Eye (tissue), 1 donor: ENCODE results near the gene B3GNT3.
"Not testable (repeated sequence)": the region's sequence is repeated elsewhere in the genome, so short reads cannot be mapped to it uniquely, and the experiment has no call there.

Source experiments
- DNase-seq: peaks from one replicate; pipeline ENCODE4 v3.0.0-alpha.2; 2015

B3GNT3 gene

DNA sequence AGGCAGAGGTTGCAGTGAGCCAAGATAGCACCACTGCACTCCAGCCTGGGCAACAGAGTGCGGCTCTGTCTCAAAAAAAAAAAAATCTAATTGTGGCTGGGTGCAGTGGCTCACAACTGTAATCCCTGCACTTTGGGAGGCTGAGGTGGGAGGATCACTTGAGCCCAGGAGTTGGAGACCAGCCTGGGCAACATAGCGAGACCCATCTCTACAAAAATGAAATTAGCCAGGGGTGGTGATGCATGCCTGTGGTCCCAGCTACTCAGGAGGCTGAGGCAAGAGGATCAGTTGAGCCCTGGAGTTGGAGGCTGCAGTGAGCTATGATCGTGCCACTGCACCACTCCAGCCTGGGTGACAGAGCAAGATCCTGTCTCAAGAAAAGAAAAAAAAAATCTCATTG is 3.7 kb downstream of the B3GNT3 start:
- DNase-seq, result not testable (repeated sequence)

GRCh38 chr19:17802137-17802858 is 7.4 kb downstream of the B3GNT3 start:
- DNase-seq, result no peak

DNA sequence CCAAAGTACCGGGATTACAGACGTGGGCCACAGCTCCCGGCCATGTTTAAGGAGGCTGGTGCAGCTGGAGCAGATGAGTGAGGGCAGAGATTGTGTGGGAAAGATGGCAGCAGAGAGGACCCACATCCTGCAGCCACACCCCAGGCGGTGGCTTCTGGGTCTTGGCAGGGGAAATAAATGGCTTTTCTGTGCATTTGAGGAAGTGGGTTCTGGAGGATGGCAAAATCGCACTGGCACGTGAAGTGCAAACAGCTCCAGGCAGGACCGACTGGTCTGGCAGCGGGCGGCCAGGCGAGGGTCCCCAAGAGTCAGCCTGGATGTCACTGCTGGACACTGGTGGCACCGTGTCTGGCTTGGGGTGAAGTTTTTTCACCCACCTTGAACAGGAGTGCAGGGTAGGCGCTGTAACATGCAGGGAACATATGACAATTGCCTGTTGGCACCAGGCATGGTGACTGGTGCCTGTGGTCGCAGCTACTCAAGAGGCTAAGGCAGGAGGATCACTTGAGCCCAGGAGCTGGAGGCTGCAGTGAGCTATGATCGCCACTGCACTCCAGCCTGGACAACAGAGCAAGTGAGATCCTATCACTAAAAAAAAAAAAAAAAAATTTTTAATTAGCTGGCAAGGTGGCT is 8.4 kb downstream of the B3GNT3 start:
- no peak for DNase-seq

- DNase-seq, result no peak
Observed at GRCh38 chr19:17805427-17805826, 10.5 kb downstream of the B3GNT3 start.

- no peak for DNase-seq
Observed at GRCh38 chr19:17806945-17807344, 12.0 kb downstream of the B3GNT3 start.

GRCh38 chr19:17807731-17808316 is 12.9 kb downstream of the B3GNT3 start:
- DNase-seq, result no peak

DNA sequence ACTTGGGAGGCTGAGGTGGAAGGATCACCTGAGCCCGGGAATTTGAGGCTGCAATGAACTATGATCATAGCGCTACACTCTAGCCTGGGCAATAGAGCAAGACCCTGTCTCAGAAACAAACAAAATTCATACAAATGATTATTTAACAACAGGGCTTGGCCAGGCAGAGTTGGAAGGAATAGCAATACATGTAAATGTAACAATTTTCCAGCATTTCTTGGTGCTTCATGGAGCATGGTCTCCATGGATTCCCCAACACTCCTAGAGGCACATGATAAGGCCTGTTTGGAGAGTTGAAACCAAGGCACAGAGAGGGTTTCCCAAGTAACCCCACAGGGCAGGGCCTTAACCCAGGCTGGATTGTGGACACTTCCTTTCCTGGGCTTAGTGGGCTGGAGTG is 16.2 kb downstream of the B3GNT3 start:
- no peak for DNase-seq

- DNase-seq, result no peak
Observed at GRCh38 chr19:17811681-17812080, 16.7 kb downstream of the B3GNT3 start.

DNA sequence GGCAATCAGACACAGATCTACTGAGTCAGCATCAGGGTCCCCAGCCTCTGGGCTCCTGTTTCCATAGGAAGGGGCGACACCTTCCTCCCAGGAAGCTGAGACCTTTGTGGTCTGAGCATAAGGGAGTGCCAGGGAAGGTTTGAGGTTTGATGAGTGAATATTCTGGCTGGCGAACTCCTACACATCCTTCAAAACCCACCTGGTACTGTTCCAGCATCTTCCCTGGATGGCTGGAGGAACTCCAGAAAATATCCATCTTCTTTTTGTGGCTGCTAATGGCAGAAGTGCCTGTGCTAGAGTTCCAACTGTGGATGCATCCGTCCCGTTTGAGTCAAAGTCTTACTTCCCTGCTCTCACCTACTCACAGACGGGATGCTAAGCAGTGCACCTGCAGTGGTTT is 17.2 kb downstream of the B3GNT3 start:
- DNase-seq, result no peak

- DNase-seq, result no peak
Observed at GRCh38 chr19:17817668-17818363, 22.9 kb downstream of the B3GNT3 start.

- DNase-seq, result no peak
Observed at GRCh38 chr19:17821190-17821589, 26.3 kb downstream of the B3GNT3 start, which contains the start of gene INSL3. Gene INSL3 (minus strand): TSS chr19:17821519. CDS start chr19:17821506, 13 bp downstream.

GRCh38 chr19:17824339-17824738 is 29.4 kb downstream of the B3GNT3 start:
- no peak for DNase-seq

- no peak for DNase-seq
Observed at GRCh38 chr19:17826508-17827056, 31.6 kb downstream of the B3GNT3 start.

DNA sequence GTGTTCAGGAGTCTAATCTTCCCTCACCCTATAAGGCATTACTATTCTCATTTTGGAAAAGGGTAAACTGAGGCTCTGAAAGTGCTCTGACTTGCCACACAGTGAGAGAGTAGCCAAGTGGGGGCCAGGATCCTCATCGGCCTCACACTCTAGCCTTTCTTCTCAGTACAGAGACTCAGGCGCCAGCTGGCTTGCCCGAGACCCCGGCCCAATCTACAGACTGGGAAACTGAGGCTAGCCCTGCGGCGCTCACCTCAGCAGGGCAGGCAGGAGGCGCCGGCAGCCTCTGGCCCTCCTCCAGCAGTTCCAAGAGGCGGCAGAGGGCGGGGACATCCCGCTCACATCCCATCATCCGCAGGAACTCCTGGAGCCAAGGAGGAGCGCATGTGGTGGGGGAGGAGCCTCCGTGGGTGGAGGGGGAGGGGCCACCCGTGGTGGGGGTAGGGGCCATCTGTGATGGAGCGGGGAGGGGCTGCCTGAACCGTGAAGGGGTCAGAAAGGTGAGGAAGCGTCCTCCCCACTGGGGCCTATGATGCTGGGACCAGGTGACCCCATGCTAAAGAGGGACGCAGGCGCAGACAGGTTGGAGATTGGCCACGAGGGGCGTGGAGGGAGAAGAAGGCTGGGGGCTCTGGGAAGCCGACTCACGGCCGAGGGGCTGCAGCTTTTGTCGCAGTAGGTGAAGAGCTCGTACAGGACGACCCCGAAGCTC is 35.1 kb downstream of the B3GNT3 start:
- DNase-seq, result no peak

DNA sequence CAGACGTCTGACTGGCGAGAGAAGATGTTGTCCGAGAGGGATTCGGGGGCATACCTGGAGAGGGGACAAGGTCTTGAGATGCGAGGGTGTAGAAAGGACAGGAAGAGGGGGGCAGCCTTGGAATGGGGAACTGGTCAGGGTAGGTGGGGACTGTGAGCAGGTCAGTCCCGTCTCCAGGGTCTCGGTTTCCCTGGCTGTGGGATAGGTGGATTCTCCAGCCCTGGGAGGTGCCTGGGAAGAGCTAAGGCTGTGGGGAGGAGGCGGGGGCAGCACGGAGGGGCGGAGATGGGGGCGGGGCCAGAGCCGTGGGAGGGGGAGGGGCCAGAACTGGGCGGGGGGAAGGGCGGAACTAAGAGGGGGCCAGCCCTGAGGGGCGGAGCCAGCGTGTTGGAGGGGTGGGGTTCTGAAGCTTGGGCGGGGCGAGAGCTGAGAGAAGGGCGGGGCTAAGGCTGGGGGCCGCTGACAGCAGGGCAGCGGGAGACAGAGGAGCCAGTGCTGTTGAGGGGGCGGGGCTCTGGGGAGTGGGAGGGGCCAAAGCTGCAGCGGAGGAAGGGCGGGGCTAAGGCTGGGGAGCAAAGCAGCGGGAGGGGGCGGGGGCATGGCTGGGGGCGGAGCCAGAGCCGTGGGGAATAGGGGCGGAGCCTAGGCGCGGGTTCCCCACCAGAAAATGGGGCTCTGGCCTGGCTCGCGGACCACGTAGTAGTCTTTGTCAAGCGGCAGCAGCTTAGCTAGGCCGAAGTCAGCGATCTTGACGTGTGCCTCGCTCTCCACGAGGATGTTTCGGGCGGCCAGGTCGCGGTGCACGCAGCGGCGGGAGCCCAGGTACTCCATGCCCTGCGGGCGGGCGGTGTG is 35.9 kb downstream of the B3GNT3 start:
- DNase-seq, result peak; percentile 89

GRCh38 chr19:17831419-17831888 is 36.5 kb downstream of the B3GNT3 start:
- DNase-seq, result no peak

- DNase-seq, result no peak
Observed at GRCh38 chr19:17832443-17833208, 37.7 kb downstream of the B3GNT3 start.

DNA sequence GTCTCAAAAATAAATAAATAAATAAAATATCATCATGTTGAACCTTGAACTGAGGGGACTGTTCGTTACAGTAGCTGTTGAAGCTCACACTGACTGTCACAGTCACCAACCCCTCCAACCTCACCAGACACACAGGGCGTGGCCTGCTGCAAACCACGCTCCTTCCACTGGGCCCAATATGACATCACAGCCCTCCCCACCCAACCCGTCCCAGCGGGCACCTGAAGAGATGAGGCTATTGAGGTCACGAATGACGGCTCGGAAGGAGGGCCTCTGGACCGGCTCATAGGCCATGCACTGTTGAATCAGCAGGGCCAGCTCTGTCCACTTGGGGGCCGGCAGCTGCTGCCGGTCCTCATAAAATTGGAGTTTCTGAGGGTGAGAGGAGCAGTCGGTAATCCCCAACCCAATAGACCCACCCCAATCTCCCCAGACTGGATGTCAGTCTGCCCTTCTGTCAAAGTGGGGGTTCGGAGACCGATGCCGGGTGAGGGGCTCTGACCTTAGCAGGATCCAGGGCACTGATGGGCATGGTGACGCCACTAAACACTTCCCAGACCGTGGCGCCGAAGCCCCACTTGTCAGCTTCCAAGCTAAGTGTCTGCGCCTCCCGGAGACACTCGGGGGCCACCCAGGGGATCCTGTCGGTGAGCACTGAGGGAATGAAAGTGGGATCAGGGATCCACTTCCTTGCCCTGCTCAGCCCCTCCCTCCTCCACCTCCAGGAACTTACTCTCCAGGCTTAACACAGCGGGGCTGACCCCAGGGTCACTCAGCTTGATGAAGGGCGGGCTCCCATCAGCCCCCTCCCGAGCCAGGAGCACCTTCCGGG is 39.6 kb downstream of the B3GNT3 start:
- DNase-seq, result no peak

- no peak for DNase-seq
Observed at GRCh38 chr19:17835182-17836006, 40.5 kb downstream of the B3GNT3 start.
